Hepatocyte (in vitro differentiated cells): ENCODE results near the gene STS. TPM values are rescaled to one million over a fixed set of nuclear protein-coding genes. Genes with fewer than 3 reads are reported as not detected.

Source experiments
- DNase-seq: peaks from one replicate; pipeline ENCODE4 v3.0.0-alpha.2; 2016; ENCODE audit warnings: low spot score
- H2AFZ ChIP-seq: fragments of 200-600 bp; sonication (generic); 2 replicates; pipeline ENCODE4 v1.6.0; 2016; ENCODE audit warnings: antibody characterized with exemption, mild to moderate bottlenecking
- H3K27ac ChIP-seq: fragments of 200-600 bp; sonication (generic); 2 replicates; pipeline ENCODE4 v1.5.1; 2016; ENCODE audit warnings: mild to moderate bottlenecking
- H3K27me3 ChIP-seq: fragments of 200-600 bp; sonication (generic); 2 replicates; pipeline ENCODE4 v1.6.1; 2016
- H3K36me3 ChIP-seq: fragments of 200-600 bp; sonication (generic); replicated peaks from 2 replicates; pipeline ENCODE4 v1.5.1; 2016; ENCODE audit warnings: low read depth; ENCODE audit not compliant: insufficient read depth
- H3K4me1 ChIP-seq: fragments of 200-600 bp; sonication (generic); 2 replicates; pipeline ENCODE4 v1.5.1; 2016; ENCODE audit warnings: mild to moderate bottlenecking, moderate library complexity; ENCODE audit not compliant: insufficient read depth
- H3K4me2 ChIP-seq: fragments of 200-600 bp; sonication (generic); 2 replicates; pipeline ENCODE4 v1.6.0; 2016
- H3K4me3 ChIP-seq: fragments of 200-600 bp; sonication (generic); 2 replicates; pipeline ENCODE4 v1.5.1; 2016; ENCODE audit warnings: mild to moderate bottlenecking
- H3K79me2 ChIP-seq: fragments of 200-600 bp; sonication (generic); 2 replicates; pipeline ENCODE4 v1.6.0; 2017; ENCODE audit warnings: mild to moderate bottlenecking
- H3K9me2 ChIP-seq: fragments of 200-600 bp; sonication (generic); replicated peaks from 2 replicates; pipeline ENCODE4 v1.6.0; 2017; ENCODE audit warnings: mild to moderate bottlenecking; ENCODE audit not compliant: insufficient read depth
- H3K9me3 ChIP-seq: fragments of 200-600 bp; sonication (generic); 2 replicates; pipeline ENCODE4 v1.5.1; 2016; ENCODE audit warnings: low read depth, mild to moderate bottlenecking
- H4K20me1 ChIP-seq: fragments of 200-600 bp; sonication (generic); 2 replicates; pipeline ENCODE4 v1.6.0; 2016; ENCODE audit warnings: mild to moderate bottlenecking; ENCODE audit not compliant: insufficient read depth, poor library complexity, severe bottlenecking
- CTCF ChIP-seq: fragments of 200-600 bp; sonication (generic); IDR thresholded peaks from 2 replicates; pipeline ENCODE4 v1.5.1; 2016; ENCODE audit warnings: antibody characterized with exemption, mild to moderate bottlenecking; ENCODE audit not compliant: poor library complexity
- EZH2 ChIP-seq: fragments of 200-600 bp; sonication (generic); IDR thresholded peaks from 2 replicates; pipeline ENCODE4 v1.6.1; 2016; ENCODE audit warnings: antibody characterized with exemption, mild to moderate bottlenecking, borderline replicate concordance
- EZH2phosphoT487 ChIP-seq: fragments of 200-600 bp; sonication (generic); IDR thresholded peaks from one replicate; pipeline ENCODE4 v1.6.1; 2018; ENCODE audit warnings: antibody characterized with exemption, mild to moderate bottlenecking, low read depth, moderate library complexity; ENCODE audit not compliant: unreplicated experiment, severe bottlenecking
- WGBS: methylation state at CpG from one replicate; pipeline ENCODE4 v1.1.6; 2016; ENCODE audit warnings: low lambda C conversion rate; ENCODE audit errors: missing lambda C conversion rate; 5-methylcytosine and 5-hydroxymethylcytosine counted together
- polyA plus RNA-seq: library from polyadenylated mRNA; unstranded; fragments of >200 nt; fragmentation: Nextera tagmentation; extraction: Ambion mirVana; gene quantifications from 2 replicates; pipeline ENCODE4 v1.2.1, GENCODE V29; 2016
- total RNA-seq: library from RNA; depleted of rRNA; stranded (reverse); fragments of >200 nt; gene quantifications from 2 replicates; pipeline ENCODE4 v1.2.3, GENCODE V29; 2014

Gene STS
- total and polyA plus RNA-seq, 2 experiments from 2014 or later: 4.4 to 6.5 TPM

DNA sequence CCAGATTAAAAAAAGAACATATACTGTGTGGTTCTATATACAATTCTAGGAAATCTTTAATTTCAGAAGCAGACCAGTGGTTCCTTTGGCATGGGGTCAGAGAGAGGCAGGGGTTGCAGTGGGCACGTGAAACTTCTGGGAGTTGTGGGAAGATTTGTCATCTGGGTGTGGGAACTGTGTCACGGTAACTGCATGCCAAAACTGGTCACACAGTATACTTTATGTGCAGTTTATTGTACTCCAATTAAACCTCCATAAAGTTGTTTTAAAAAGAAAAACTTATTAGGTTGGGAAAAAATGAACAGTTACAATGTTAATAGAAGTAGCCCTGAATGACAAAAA is 26.7 kb upstream of the STS start:
- Histone ChIP-seq H3K36me3 (no peaks in the 10 kb centered on the region), H3K27me3 (no peaks in the 10 kb centered on the region), H3K4me1 (peaks cover 6% of the 10 kb centered on the region), H2AFZ (no peak overlapping the region), H3K27ac (peak overlapping the region; percentile 61), H3K4me3 (no peak overlapping the region), H3K9me2 (no peaks in the 10 kb centered on the region), H3K4me2 (no peak overlapping the region), H4K20me1 (no peaks in the 10 kb centered on the region), H3K9me3 (no peaks in the 10 kb centered on the region), H3K79me2 (peaks cover 18% of the 10 kb centered on the region)
- TF ChIP-seq EZH2 (no peak), CTCF (no peak), EZH2phosphoT487 (no peak)
- DNase-seq: no peak
- 47% methylated on average over 2 of the region's 2 CpGs for WGBS

GRCh38 chrX:7127056-7127455 is 20.5 kb upstream of the STS start:
- H3K9me3 ChIP-seq: no peaks in the 10 kb centered on the region
- no peak overlapping the region for H3K27ac ChIP-seq
- no peaks in the 10 kb centered on the region for H4K20me1 ChIP-seq
- DNase-seq: no peak
- H3K79me2 ChIP-seq: peaks cover 26% of the 10 kb centered on the region
- 53% methylated on average over 2 of the region's 2 CpGs for WGBS
- H3K4me2 ChIP-seq: no peak overlapping the region
- H3K4me3 ChIP-seq: no peak overlapping the region
- no peaks in the 10 kb centered on the region for H3K9me2 ChIP-seq
- no peaks in the 10 kb centered on the region for H3K36me3 ChIP-seq
- H3K27me3 ChIP-seq: no peaks in the 10 kb centered on the region
- no peak overlapping the region for H2AFZ ChIP-seq
- no peak for TF ChIP-seq EZH2
- no peak for TF ChIP-seq EZH2phosphoT487
- TF ChIP-seq CTCF: no peak
- H3K4me1 ChIP-seq: no peaks in the 10 kb centered on the region

DNA sequence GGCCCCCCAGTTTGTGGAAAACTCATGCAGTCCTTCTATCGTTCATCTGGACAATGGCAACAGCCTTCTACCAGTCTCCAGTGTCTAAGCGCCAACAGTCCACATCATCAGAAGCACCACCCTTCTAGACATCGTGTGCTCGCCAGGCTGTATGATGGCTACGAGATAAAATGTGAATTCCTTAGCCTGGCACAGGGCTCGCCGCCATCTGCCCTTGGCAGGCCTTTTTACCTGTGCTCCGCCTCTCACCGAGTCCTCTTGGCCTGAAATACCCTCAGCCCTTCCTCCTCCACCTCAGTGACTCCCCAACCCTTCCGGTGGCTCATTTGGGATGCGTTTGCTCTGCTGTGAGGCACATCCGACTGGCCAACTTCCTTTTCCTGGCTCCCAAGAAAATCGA is 15.9 kb upstream of the STS start:
- Histone ChIP-seq H3K4me1 (peaks cover 8% of the 10 kb centered on the region), H3K27me3 (no peaks in the 10 kb centered on the region), H3K4me2 (no peak overlapping the region), H3K4me3 (no peak overlapping the region), H3K9me3 (no peaks in the 10 kb centered on the region), H3K9me2 (no peaks in the 10 kb centered on the region), H2AFZ (no peak overlapping the region), H3K27ac (peak overlapping the region; percentile 57), H4K20me1 (no peaks in the 10 kb centered on the region), H3K36me3 (no peaks in the 10 kb centered on the region), H3K79me2 (peaks cover 23% of the 10 kb centered on the region)
- no peak for DNase-seq
- 82% methylated on average over 13 of the region's 13 CpGs for WGBS
- TF ChIP-seq EZH2phosphoT487: no peak
- no peak for TF ChIP-seq EZH2
- TF ChIP-seq CTCF: no peak
